PFSK-1 (cell line): Measurements from ENCODE around the gene ARSA.

Experiments
- POLR2AphosphoS5 ChIP-seq: IDR thresholded peaks from 2 replicates; pipeline ENCODE4 v1.6.1; 2012; ENCODE audit warnings: low read depth, mild to moderate bottlenecking, control low read depth, low read length, moderate library complexity
- SIN3A ChIP-seq: IDR thresholded peaks from 2 replicates; pipeline ENCODE4 v1.6.1; 2012; ENCODE audit warnings: mild to moderate bottlenecking, low read length, moderate library complexity, borderline replicate concordance; ENCODE audit not compliant: insufficient read depth

DNA sequence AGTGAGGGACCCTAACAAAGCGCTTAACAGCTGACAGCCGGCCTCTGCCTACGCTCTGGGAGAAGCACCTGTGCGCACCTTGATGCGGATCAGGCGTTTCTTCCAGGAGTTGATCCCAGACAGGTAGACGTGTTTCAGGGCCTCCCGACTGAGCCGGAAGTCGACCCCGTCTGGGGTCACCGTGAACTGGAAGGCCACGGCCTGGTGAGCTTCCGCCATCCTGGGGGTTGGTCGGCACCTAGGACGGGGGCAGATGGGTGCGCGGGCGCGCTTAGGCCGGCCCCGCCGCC, 50.3 kb downstream of the ARSA start:
- TF ChIP-seq POLR2AphosphoS5, result no peak
- TF ChIP-seq SIN3A, result no peak
